ENCODE results near the gene NRN1L.

Gene NRN1L

DNA sequence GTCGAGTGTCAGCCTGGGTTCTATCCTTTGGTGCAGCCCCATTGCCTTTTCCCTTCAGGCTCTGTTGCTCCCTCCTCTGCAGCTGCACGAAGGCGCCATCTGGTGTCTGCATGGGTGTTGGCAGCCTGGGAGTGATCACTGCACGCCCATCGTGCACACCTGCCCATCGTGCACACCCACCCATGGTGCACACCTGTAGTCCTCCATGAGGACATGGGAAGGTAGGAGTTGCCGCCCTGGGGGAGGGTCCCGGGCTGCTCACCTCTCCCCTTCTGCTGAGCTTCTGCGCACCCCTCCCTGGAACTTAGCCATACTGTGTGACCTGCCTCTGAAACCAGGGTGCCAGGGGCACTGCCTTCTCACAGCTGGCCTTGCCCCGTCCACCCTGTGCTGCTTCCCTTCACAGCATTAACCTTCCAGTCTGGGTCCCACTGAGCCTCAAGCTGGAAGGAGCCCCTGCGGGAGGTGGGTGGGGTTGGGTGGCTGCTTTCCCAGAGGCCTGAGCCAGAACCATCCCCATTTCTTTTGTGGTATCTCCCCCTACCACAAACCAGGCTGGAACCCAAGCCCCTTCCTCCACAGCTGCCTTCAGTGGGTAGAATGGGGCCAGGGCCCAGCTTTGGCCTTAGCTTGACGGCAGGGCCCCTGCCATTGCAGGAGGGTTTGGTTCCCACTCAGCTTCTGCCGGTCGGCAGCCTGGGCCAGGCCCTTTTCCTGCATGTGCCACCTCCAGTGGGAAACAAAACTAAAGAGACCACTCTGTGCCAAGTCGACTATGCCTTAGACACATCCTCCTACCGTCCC, 44.1 kb downstream of the NRN1L start:
- peak; percentile 84 for TF ChIP-seq CTCF (IDR thresholded peaks at IDR 0.05; ENCODE audit: low read depth, low read length)
- no peak overlapping the region for H3K4me3 ChIP-seq (ENCODE audit: low read depth, low read length)

- H3K4me3 ChIP-seq (ENCODE audit: low read depth, low read length), result no peak overlapping the region
- TF ChIP-seq CTCF (IDR thresholded peaks at IDR 0.05; ENCODE audit: low read depth, low read length), result no peak
Observed at GRCh38 chr16:67930191-67930590, 45.5 kb downstream of the NRN1L start.

GRCh38 chr16:67930678-67931211, 46.1 kb downstream of the NRN1L start:
- no peak overlapping the region for H3K4me3 ChIP-seq (ENCODE audit: low read depth, low read length)
- no peak for TF ChIP-seq CTCF (IDR thresholded peaks at IDR 0.05; ENCODE audit: low read depth, low read length)

DNA sequence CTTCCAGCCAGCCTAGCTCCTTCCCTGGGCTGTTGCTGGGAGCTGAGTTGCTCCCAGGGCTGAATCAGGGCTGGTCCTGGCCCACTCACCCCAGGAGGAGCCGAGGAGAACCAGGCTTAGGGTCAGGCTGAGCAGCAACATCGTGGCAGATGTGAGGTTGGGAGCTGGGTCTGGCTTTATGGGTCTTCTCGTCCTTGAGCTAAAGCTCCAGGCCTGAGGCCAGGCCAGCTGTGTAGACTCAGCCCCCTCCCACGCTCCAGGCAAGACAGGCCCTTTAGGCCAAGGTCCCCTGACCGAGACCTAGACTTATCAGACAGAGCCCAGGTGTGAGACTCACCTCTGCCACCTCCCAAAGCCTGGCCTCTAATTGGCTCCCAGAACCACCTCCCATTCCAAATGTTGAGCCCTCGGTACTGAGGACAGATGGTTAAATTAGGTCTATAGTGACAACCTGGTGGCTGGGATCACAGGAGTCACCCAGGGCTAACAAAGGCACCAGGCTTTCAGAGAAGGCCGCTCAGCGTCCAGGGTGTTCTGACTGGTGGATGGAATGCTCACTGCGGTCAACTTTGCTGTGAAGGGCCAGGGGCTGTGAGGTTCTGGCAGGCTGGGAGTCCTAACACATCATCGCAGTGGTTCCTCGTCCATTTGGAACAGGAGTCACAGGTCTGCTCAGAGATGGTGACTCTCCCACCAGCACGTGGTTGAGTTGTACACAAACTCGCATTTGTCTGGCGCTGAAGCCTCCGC, 47.2 kb downstream of the NRN1L start, which contains the start of gene CTRL:
TSS of gene CTRL (minus strand) at position 151 of the 750 bp plus-strand sequence. CDS start at position 141, 10 bp downstream.
- no peak for TF ChIP-seq CTCF (IDR thresholded peaks at IDR 0.05; ENCODE audit: low read depth, low read length)
- H3K4me3 ChIP-seq (ENCODE audit: low read depth, low read length), result no peak within 1 kb of the TSS

DNA sequence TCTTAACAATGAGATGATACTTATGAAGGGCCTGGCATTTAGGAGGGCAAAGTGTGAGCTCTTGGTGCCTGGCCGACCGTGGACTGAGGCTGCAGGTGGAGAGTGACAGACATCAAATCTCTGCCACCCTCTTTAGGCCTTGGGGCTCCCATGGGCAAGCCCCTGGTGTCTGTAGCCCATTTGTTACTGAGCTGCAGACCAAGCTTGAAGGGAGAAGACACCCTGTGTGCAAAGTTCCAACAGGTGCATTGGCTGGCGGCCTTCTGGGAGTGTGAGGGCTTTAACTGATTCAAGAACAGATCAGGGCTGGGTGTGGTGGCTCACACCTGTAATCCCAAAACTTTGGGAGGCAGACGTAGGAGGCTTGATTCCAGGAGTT, 47.8 kb downstream of the NRN1L start:
- no peak for TF ChIP-seq CTCF (IDR thresholded peaks at IDR 0.05; ENCODE audit: low read depth, low read length)
- H3K4me3 ChIP-seq (ENCODE audit: low read depth, low read length), result no peak overlapping the region

DNA sequence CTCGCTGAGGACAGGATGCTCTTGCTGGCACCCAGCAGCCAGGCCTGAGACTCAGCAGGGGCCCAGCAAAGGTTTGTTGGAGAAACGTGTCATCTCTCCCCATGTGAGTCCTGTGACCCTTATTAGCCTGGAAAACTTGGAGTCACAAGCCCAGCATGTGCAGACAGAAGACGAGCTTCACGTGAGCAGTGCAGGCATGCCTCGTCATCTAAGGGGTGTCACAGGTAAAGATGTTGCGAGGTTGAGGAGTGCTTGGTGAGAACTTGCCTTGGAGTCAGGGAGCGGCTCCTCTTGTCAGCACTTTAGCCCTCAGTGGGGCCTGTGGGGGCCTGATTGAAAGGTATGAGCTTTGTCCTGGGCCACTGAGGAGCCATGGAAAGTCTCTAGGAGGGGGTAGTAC, 49.1 kb downstream of the NRN1L start:
- H3K4me3 ChIP-seq (ENCODE audit: low read depth, low read length), result no peak overlapping the region
- no peak for TF ChIP-seq CTCF (IDR thresholded peaks at IDR 0.05; ENCODE audit: low read depth, low read length)
